Measurements from ENCODE around the gene LRIG1. TPM values are rescaled to one million over a fixed set of nuclear protein-coding genes. Genes with fewer than 3 reads are reported as not detected.

Gene LRIG1
- total and polyA plus RNA-seq, 10 of the 15 experiments (the other 5 are each of a cell fraction or from before 2014, with no cell fraction given) = 0.84 to 16.4 (median 8.1) TPM

GRCh38 chr3:66381626-66382025, 119.2 kb downstream of the LRIG1 start:
- FAIRE-seq (no peak), DNase-seq (ENCODE audit: low read depth, low spot score) (no peak), ATAC-seq (no peak)
- 82% methylated on average over 7 of the region's 7 CpGs for WGBS (ENCODE audit: insufficient coverage, insufficient replicate concordance, low lambda C conversion rate, missing lambda C conversion rate)
- TF ChIP-seq CHD4 (IDR thresholded peaks at IDR 0.05) = no peak
- no peak for TF ChIP-seq KLF5 (IDR thresholded peaks at IDR 0.05; ENCODE audit: partially characterized antibody)
- no peak for TF ChIP-seq MEF2B (IDR thresholded peaks at IDR 0.05; ENCODE audit: partially characterized antibody, poor library complexity, severe bottlenecking)
- no peak for TF ChIP-seq MYB (IDR thresholded peaks at IDR 0.05; ENCODE audit: borderline replicate concordance, low read depth, low read length)
- TF ChIP-seq POU2F2 (IDR thresholded peaks at IDR 0.05; ENCODE audit: borderline replicate concordance, low read depth, low read length) = no peak
- TF ChIP-seq HSF1 (IDR thresholded peaks at IDR 0.05; ENCODE audit: low read depth, low read length) = no peak
- TF ChIP-seq ZNF24 (IDR thresholded peaks at IDR 0.05) = no peak
- no peak for TF ChIP-seq JUNB (IDR thresholded peaks at IDR 0.05)
- TF ChIP-seq IRF5 (IDR thresholded peaks at IDR 0.05; ENCODE audit: borderline replicate concordance) = no peak
- no peak for TF ChIP-seq KDM1A (IDR thresholded peaks at IDR 0.05; ENCODE audit: borderline replicate concordance)
- TF ChIP-seq MXI1 (IDR thresholded peaks at IDR 0.05; ENCODE audit: low read depth, low read length) = no peak
- no peak for TF ChIP-seq RAD51 (IDR thresholded peaks at IDR 0.05)
- no peak for TF ChIP-seq ZNF217 (IDR thresholded peaks at IDR 0.05)
- no peak for TF ChIP-seq ZBTB40 (IDR thresholded peaks at IDR 0.05; ENCODE audit: borderline replicate concordance)
- TF ChIP-seq USF2 (IDR thresholded peaks at IDR 0.05; ENCODE audit: borderline replicate concordance, low read depth, low read length) = no peak
- no peak for TF ChIP-seq ZSCAN29 (IDR thresholded peaks at IDR 0.05)
- no peak for TF ChIP-seq CBX3 (IDR thresholded peaks at IDR 0.05; ENCODE audit: borderline replicate concordance, low read depth)
- no peaks in the 10 kb centered on the region for H3K79me2 ChIP-seq (ENCODE audit: control insufficient read depth, insufficient read depth, low read length)
- peaks cover 4 to 22% of the 10 kb centered on the region in 2 experiments for H3K36me3 ChIP-seq (ENCODE audit: control insufficient read depth in 2 of 2, insufficient read depth in 2 of 2, low read length in 1 of 2)
- peaks cover 7% of the 10 kb centered on the region; the same call in 2 of the 3 replicates for H3K9me3 ChIP-seq (replicated peaks; ENCODE audit: control insufficient read depth, insufficient read depth, low read length)
- SMC1A ChIA-PET (ENCODE audit: uncharacterized antibody, unreplicated experiment) = interaction anchor here (1.3 kb wide), 1 partner anchor 105 kb away, joined by 3 read pairs; no protein-coding TSS in a partner anchor
- in situ Hi-C loops (cut with MboI) (no loop called here), intact Hi-C loops (cut with micrococcal nuclease; ENCODE audit: unreplicated experiment) (no loop called here)
- no peak overlapping the region for H3K4me2 ChIP-seq (ENCODE audit: control insufficient read depth, insufficient read depth)
- H4K20me1 ChIP-seq (ENCODE audit: control insufficient read depth, insufficient read depth) = no peaks in the 10 kb centered on the region
- no peak overlapping the region for H3K9ac ChIP-seq (ENCODE audit: control insufficient read depth, insufficient read depth, low read length)
- no peak overlapping the region for H3K4me3 ChIP-seq
- no peaks in the 10 kb centered on the region for H3K27me3 ChIP-seq (replicated peaks in 1 of 2; ENCODE audit: control insufficient read depth in 2 of 2, insufficient read depth in 2 of 2, low read length in 1 of 2)
- CTCF ChIA-PET = interaction anchor here (1.2 to 1.5 kb wide), 2 partner anchors 104 to 441 kb away, joined by 3 read pairs; no protein-coding TSS in a partner anchor
- no peak overlapping the region for H3K27ac ChIP-seq (ENCODE audit: control insufficient read depth, insufficient read depth)
- no TSS peak for BruUV-seq (replicated peaks)
- peaks cover 12% of the 10 kb centered on the region for H3K4me1 ChIP-seq (ENCODE audit: control insufficient read depth, insufficient read depth, low read length)
- RAD21 ChIA-PET (ENCODE audit: unreplicated experiment) = no interaction called here
- no peak overlapping the region for H2AFZ ChIP-seq (ENCODE audit: control insufficient read depth, low read depth, low read length)
- POLR2A ChIA-PET = no interaction called here
